GM19328 (cell line): ENCODE measurements around the gene SPDYE5.

Experiments used
- ATAC-seq: cut with Tn5 transposase; IDR thresholded peaks from one replicate; pipeline ENCODE4 v1.9.1; 2021; ENCODE audit warnings: mild to moderate bottlenecking, moderate library complexity; ENCODE audit not compliant: unreplicated experiment

SPDYE5 gene

DNA sequence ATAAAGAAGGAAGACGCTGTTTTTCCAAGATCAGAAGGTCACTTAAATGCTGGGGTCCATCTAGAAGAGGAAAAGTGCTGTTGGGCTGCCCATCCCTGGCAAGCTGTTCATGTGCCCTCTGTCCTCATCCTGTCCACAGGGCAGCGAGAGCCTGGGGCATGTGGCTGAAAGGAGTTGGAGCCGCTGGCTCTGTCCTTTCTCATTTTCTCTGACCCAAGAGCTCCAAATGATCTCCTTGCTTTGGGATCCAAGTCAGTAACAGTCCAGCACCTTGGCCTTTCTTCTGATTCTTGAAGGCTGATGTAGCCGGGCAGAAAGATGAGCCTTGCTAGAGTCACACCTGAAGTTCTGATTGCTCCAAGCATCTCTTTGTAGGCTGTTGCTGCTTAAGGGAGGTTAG, 44.4 kb downstream of the SPDYE5 start:
- ATAC-seq = no peak

GRCh38 chr7:75536940-75537538, 44.9 kb downstream of the SPDYE5 start:
- ATAC-seq = no peak

DNA sequence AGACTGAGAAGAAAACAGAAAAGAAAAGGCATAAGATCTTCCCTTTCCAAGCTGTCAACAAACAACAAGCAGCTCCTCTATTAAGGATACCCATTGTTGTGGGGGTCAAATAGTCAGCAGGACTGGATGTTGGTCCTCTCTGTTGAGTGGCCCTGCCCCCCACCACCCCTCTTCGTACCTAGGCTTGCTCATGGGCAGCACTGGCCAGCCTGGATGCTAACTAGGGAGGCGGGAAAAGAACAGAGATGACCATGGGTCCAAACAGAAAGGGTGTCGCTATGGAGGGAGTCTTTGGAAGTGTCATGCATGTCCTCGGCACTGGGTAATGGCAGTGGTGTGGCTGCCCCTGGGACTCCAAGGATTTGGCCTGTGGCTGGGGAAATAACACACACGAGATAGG, 45.6 kb downstream of the SPDYE5 start:
- no peak for ATAC-seq

GRCh38 chr7:75546237-75547015, 54.3 kb downstream of the SPDYE5 start:
- ATAC-seq = no peak
